Breast epithelium (tissue), 4 donors: Measurements from ENCODE around the gene BRINP2. TPM values are rescaled to one million over a fixed set of nuclear protein-coding genes. Genes with fewer than 3 reads are reported as not detected.

Experiments used
- DNase-seq, 2 donors: peaks; one replicate each; pipeline ENCODE4 v3.0.0-alpha.2; 2019; ENCODE audit warnings: low spot score in 2 of 2
- H3K27ac ChIP-seq, 2 donors: fragments of 200-600 bp; sonication (generic) in 1 of 2; one replicate each; pipeline ENCODE4 v1.5.1; 2016 to 2019; ENCODE audit warnings: mild to moderate bottlenecking in 1 of 2
- H3K27me3 ChIP-seq, 2 donors: fragments of 200-600 bp; sonication (generic) in 1 of 2; one replicate each; pipeline versions ENCODE4 v1.5.1 to v1.6.0; 2017 to 2019; ENCODE audit warnings: control low read depth in 1 of 2, mild to moderate bottlenecking in 1 of 2
- H3K36me3 ChIP-seq: fragments of 200-600 bp; one replicate; pipeline ENCODE4 v1.5.1; 2019
- H3K4me1 ChIP-seq, 2 donors: fragments of 200-600 bp; sonication (generic); one replicate each; pipeline ENCODE4 v1.5.1; 2016 to 2019; ENCODE audit warnings: control low read depth in 1 of 2
- H3K4me3 ChIP-seq, 3 donors: fragments of 200-600 bp; sonication (generic); 1 replicate in 2 of 3; 2 replicates in 1 of 3; pipeline ENCODE4 v1.5.1; 2016 to 2019; ENCODE audit warnings: mild to moderate bottlenecking in 3 of 3, moderate library complexity in 2 of 3
- H3K9me3 ChIP-seq, 2 donors: fragments of 200-600 bp; sonication (generic) in 1 of 2; one replicate each; pipeline ENCODE4 v1.5.1; 2016 to 2019; ENCODE audit warnings: control low read depth in 1 of 2
- CTCF ChIP-seq, 3 donors: fragments of 450-650 bp; IDR thresholded peaks; one replicate each; pipeline ENCODE4 v1.5.1; 2016 to 2017; ENCODE audit warnings: antibody characterized with exemption in 3 of 3, mild to moderate bottlenecking in 3 of 3, moderate library complexity in 3 of 3
- POLR2A ChIP-seq: fragments of 450-650 bp; IDR thresholded peaks from one replicate; pipeline ENCODE4 v1.6.1; 2016; ENCODE audit warnings: antibody characterized with exemption, mild to moderate bottlenecking, moderate library complexity
- POLR2AphosphoS5 ChIP-seq, 3 donors: sonication (generic); formaldehyde crosslinking; IDR thresholded peaks; one replicate each; pipeline ENCODE4 v1.6.1; 2017; ENCODE audit warnings: antibody characterized with exemption in 3 of 3
- intact Hi-C: fragments of 100-400 bp; cut with DNase I; formaldehyde crosslinking; loops from one replicate; pipeline ENCODE4 v1.15.1; 2023; ENCODE audit warnings: low total_unique reads
- total RNA-seq, 3 donors: library from RNA; depleted of rRNA; stranded (reverse); fragments of >200 nt; gene quantifications; one replicate each; pipeline ENCODE4 v1.1.0, GENCODE V29; 2016

BRINP2 gene
- total RNA-seq, 3 donors from 2014 or later = 0.48 to 2.9 (median 1.5) TPM

- H3K27me3 ChIP-seq = no peaks in the 10 kb centered on the region
- H3K36me3 ChIP-seq = no peaks in the 10 kb centered on the region
- H3K4me1 ChIP-seq = no peaks in the 10 kb centered on the region
- TF ChIP-seq POLR2AphosphoS5 (IDR thresholded peaks at IDR 0.05) (no peak), POLR2A (no peak), CTCF (IDR thresholded peaks at IDR 0.05) (no peak)
- no peak overlapping the region for H3K27ac ChIP-seq
- no peak overlapping the region for H3K4me3 ChIP-seq
- no peak for DNase-seq
- H3K9me3 ChIP-seq = no peaks in the 10 kb centered on the region
- intact Hi-C loops = no loop called here
Observed at GRCh38 chr1:177128665-177129281, 42.0 kb upstream of the BRINP2 start.

GRCh38 chr1:177130451-177130945 is 40.3 kb upstream of the BRINP2 start:
- TF ChIP-seq POLR2A (no peak), POLR2AphosphoS5 (IDR thresholded peaks at IDR 0.05) (no peak), CTCF (IDR thresholded peaks at IDR 0.05) (no peak)
- H3K27me3 ChIP-seq = no peaks in the 10 kb centered on the region
- no peaks in the 10 kb centered on the region for H3K36me3 ChIP-seq
- no peak overlapping the region for H3K27ac ChIP-seq
- H3K4me1 ChIP-seq = no peaks in the 10 kb centered on the region
- no peak overlapping the region for H3K4me3 ChIP-seq
- intact Hi-C loops = no loop called here
- no peaks in the 10 kb centered on the region for H3K9me3 ChIP-seq
- no peak for DNase-seq

GRCh38 chr1:177131723-177132122 is 39.0 kb upstream of the BRINP2 start:
- Histone ChIP-seq H3K27me3 (no peaks in the 10 kb centered on the region), H3K4me3 (no peak overlapping the region), H3K36me3 (no peaks in the 10 kb centered on the region), H3K9me3 (no peaks in the 10 kb centered on the region), H3K27ac (no peak overlapping the region), H3K4me1 (no peaks in the 10 kb centered on the region)
- no peak for TF ChIP-seq POLR2AphosphoS5 (IDR thresholded peaks at IDR 0.05)
- no peak for TF ChIP-seq POLR2A
- TF ChIP-seq CTCF (IDR thresholded peaks at IDR 0.05) = no peak
- no peak for DNase-seq
- intact Hi-C loops = no loop called here

- TF ChIP-seq CTCF (IDR thresholded peaks at IDR 0.05) (no peak), POLR2A (no peak), POLR2AphosphoS5 (IDR thresholded peaks at IDR 0.05) (no peak)
- no peak overlapping the region for H3K4me3 ChIP-seq
- H3K27ac ChIP-seq = no peak overlapping the region
- intact Hi-C loops = no loop called here
- no peaks in the 10 kb centered on the region for H3K27me3 ChIP-seq
- no peak for DNase-seq
- H3K36me3 ChIP-seq = no peaks in the 10 kb centered on the region
- H3K9me3 ChIP-seq = no peaks in the 10 kb centered on the region
- no peaks in the 10 kb centered on the region for H3K4me1 ChIP-seq
Observed at GRCh38 chr1:177132141-177132540, 38.6 kb upstream of the BRINP2 start.

- H3K9me3 ChIP-seq = no peaks in the 10 kb centered on the region
- no peaks in the 10 kb centered on the region for H3K36me3 ChIP-seq
- no peak overlapping the region for H3K4me3 ChIP-seq
- H3K4me1 ChIP-seq = no peaks in the 10 kb centered on the region
- DNase-seq = no peak
- no peak overlapping the region for H3K27ac ChIP-seq
- H3K27me3 ChIP-seq = no peaks in the 10 kb centered on the region
- no peak for TF ChIP-seq POLR2AphosphoS5 (IDR thresholded peaks at IDR 0.05)
- no peak for TF ChIP-seq CTCF (IDR thresholded peaks at IDR 0.05)
- no peak for TF ChIP-seq POLR2A
- intact Hi-C loops = no loop called here
Observed at GRCh38 chr1:177133977-177134538, 36.7 kb upstream of the BRINP2 start.
